HG03066 (cell line): ENCODE results near the gene MINDY3.

Source experiments
- ATAC-seq: cut with Tn5 transposase; IDR thresholded peaks from one replicate; pipeline ENCODE4 v1.9.1; 2021; ENCODE audit warnings: low read depth; ENCODE audit not compliant: unreplicated experiment

Gene MINDY3

GRCh38 chr10:15808204-15808797 is 52.0 kb downstream of the MINDY3 start:
- no peak for ATAC-seq

- ATAC-seq: no peak
Measured at GRCh38 chr10:15805395-15806058, 54.8 kb downstream of the MINDY3 start.

- ATAC-seq: no peak
Measured at GRCh38 chr10:15804109-15804508, 56.2 kb downstream of the MINDY3 start.

- ATAC-seq: no peak
Measured at GRCh38 chr10:15802375-15802949, 57.8 kb downstream of the MINDY3 start.

GRCh38 chr10:15801641-15802040 is 58.7 kb downstream of the MINDY3 start:
- no peak for ATAC-seq

GRCh38 chr10:15801147-15801546 is 59.2 kb downstream of the MINDY3 start:
- ATAC-seq: no peak

GRCh38 chr10:15797346-15797745 is 63.0 kb downstream of the MINDY3 start:
- no peak for ATAC-seq

- ATAC-seq: no peak
Measured at GRCh38 chr10:15796762-15797161, 63.5 kb downstream of the MINDY3 start.

GRCh38 chr10:15796098-15796759 is 64.1 kb downstream of the MINDY3 start:
- no peak for ATAC-seq

GRCh38 chr10:15795036-15795792 is 65.1 kb downstream of the MINDY3 start:
- no peak for ATAC-seq

GRCh38 chr10:15794569-15794968 is 65.7 kb downstream of the MINDY3 start:
- no peak for ATAC-seq

- no peak for ATAC-seq
Measured at GRCh38 chr10:15793664-15794063, 66.6 kb downstream of the MINDY3 start.

GRCh38 chr10:15792777-15793176 is 67.5 kb downstream of the MINDY3 start:
- ATAC-seq: no peak

- no peak for ATAC-seq
Measured at GRCh38 chr10:15791816-15792524, 68.3 kb downstream of the MINDY3 start.

- no peak for ATAC-seq
Measured at GRCh38 chr10:15789793-15790525, 70.3 kb downstream of the MINDY3 start.

- ATAC-seq: no peak
Measured at GRCh38 chr10:15787426-15787825, 72.9 kb downstream of the MINDY3 start.

- no peak for ATAC-seq
Measured at GRCh38 chr10:15784662-15785300, 75.5 kb downstream of the MINDY3 start.

- ATAC-seq: no peak
Measured at GRCh38 chr10:15783941-15784636, 76.2 kb downstream of the MINDY3 start.

GRCh38 chr10:15782851-15783250 is 77.5 kb downstream of the MINDY3 start:
- no peak for ATAC-seq
